Endothelial cell of umbilical vein (primary cell): ENCODE results near the gene SYNGR1. TPM values are rescaled to one million over a fixed set of nuclear protein-coding genes. Genes with fewer than 3 reads are reported as not detected.

Source experiments
- BruUV-seq: library from RNA; stranded (reverse); fragments of 400-500 nt; replicated peaks from 2 replicates; lab custom pipeline; 2021; lab: Mats Ljungman, UMichigan
- CTCF ChIA-PET: fragments of 300-600, 350-600 bp; sonication (Branson Sonifier 250); formaldehyde crosslinking; loops from one replicate; lab custom pipeline; 2021; ENCODE audit warnings: antibody characterized with exemption, inconsistent platforms; lab: Charles Lee
- POLR2A ChIA-PET: fragments of 300-600, 350-600 bp; sonication (Branson Sonifier 250); formaldehyde crosslinking; loops from one replicate; lab custom pipeline; 2021; ENCODE audit warnings: antibody characterized with exemption, inconsistent platforms; lab: Charles Lee
- DNase-seq: peaks from one replicate; pipeline ENCODE4 v3.0.0-alpha.2; 2011; ENCODE audit warnings: low read depth, low spot score
- FAIRE-seq: peaks from 2 replicates; lab custom pipeline; 2011; peaks lifted over from hg19 to GRCh38; lab: Jason Lieb, UNC
- H2AFZ ChIP-seq: 2 replicates; pipeline ENCODE4 v1.6.0; 2012; ENCODE audit warnings: low read depth, low read length, control low read depth, inconsistent platforms
- H3K27ac ChIP-seq: 2 replicates; pipeline ENCODE4 v1.5.1; 2011; ENCODE audit warnings: low read depth, mild to moderate bottlenecking, control low read depth, low read length, moderate library complexity; ENCODE audit not compliant: insufficient read depth
- H3K27me3 ChIP-seq, 2 experiments: 2 replicates each; pipeline versions ENCODE4 v1.6.0 to v1.6.1; 2011; ENCODE audit warnings: low read length in 2 of 2, mixed read lengths in 1 of 2; ENCODE audit not compliant: control insufficient read depth in 2 of 2, insufficient read depth in 2 of 2
- H3K36me3 ChIP-seq, 2 experiments: 2 replicates in 1 of 2; 3 replicates in 1 of 2; pipeline ENCODE4 v1.5.1; 2011; ENCODE audit warnings: low read length in 2 of 2, mild to moderate bottlenecking in 1 of 2, moderate library complexity in 1 of 2; ENCODE audit not compliant: control insufficient read depth in 2 of 2, insufficient read depth in 2 of 2; ENCODE audit errors: extremely low read depth in 1 of 2
- H3K4me1 ChIP-seq: 3 replicates; pipeline ENCODE4 v1.5.1; 2011; ENCODE audit warnings: mild to moderate bottlenecking, low read length; ENCODE audit not compliant: control insufficient read depth, insufficient read depth; ENCODE audit errors: extremely low read depth
- H3K4me2 ChIP-seq: 2 replicates; pipeline ENCODE4 v1.6.1; 2011; ENCODE audit warnings: low read length, control low read depth, mixed read lengths; ENCODE audit not compliant: insufficient read depth
- H3K4me3 ChIP-seq, 3 experiments: fragments of 200-600 bp in 1 of 3; sonication (generic), shearing (Covaris generic) in 1 of 3; replicated peaks in 1 of 3; 2 replicates each; pipeline ENCODE4 v1.5.1; 2011 to 2016; ENCODE audit warnings: control low read depth in 3 of 3, low read length in 3 of 3, mild to moderate bottlenecking in 2 of 3, inconsistent platforms in 1 of 3, low read depth in 1 of 3, moderate library complexity in 1 of 3; ENCODE audit not compliant: insufficient read depth in 1 of 3
- H3K79me2 ChIP-seq: 2 replicates; pipeline ENCODE4 v1.6.0; 2012; ENCODE audit warnings: low read length, inconsistent platforms; ENCODE audit not compliant: control insufficient read depth, insufficient read depth
- H3K9ac ChIP-seq: replicated peaks from 2 replicates; pipeline ENCODE3; 2011; ENCODE audit warnings: low read length, control low read depth; ENCODE audit not compliant: insufficient read depth; ENCODE audit errors: extremely low read depth
- H3K9me1 ChIP-seq: replicated peaks from 3 replicates; pipeline ENCODE4 v1.6.0; 2011; ENCODE audit warnings: mild to moderate bottlenecking, low read length; ENCODE audit not compliant: control insufficient read depth, insufficient read depth; ENCODE audit errors: extremely low read depth
- H3K9me3 ChIP-seq: replicated peaks from 2 replicates; pipeline ENCODE4 v1.5.1; 2012; ENCODE audit warnings: low read length, inconsistent platforms; ENCODE audit not compliant: control insufficient read depth, insufficient read depth
- H4K20me1 ChIP-seq: replicated peaks from 2 replicates; pipeline ENCODE3; 2011; ENCODE audit warnings: mild to moderate bottlenecking, low read length; ENCODE audit not compliant: control insufficient read depth, insufficient read depth; ENCODE audit errors: extremely low read depth
- CTCF ChIP-seq, 2 donors: IDR thresholded peaks; 1 replicate in 1 of 2; 2 replicates in 1 of 2; pipeline ENCODE4 v1.5.1; 2011; ENCODE audit warnings: low read length in 2 of 2, mild to moderate bottlenecking in 2 of 2, moderate library complexity in 2 of 2, control low read depth in 1 of 2, inconsistent platforms in 1 of 2, low read depth in 1 of 2; ENCODE audit not compliant: insufficient read depth in 1 of 2; ENCODE audit errors: extremely low read depth in 1 of 2
- EZH2 ChIP-seq: IDR thresholded peaks from 2 replicates; pipeline ENCODE4 v1.6.1; 2012; ENCODE audit warnings: borderline replicate concordance, low read depth, mild to moderate bottlenecking, moderate library complexity, low read length, inconsistent platforms; ENCODE audit not compliant: severe bottlenecking
- FOS ChIP-seq: IDR thresholded peaks from 2 replicates; pipeline ENCODE4 v1.6.1; 2011; ENCODE audit warnings: mild to moderate bottlenecking, low read length, moderate library complexity, borderline replicate concordance; ENCODE audit not compliant: insufficient read depth
- GATA2 ChIP-seq: IDR thresholded peaks from 2 replicates; pipeline ENCODE4 v1.7.0; 2011; ENCODE audit warnings: low read depth, mild to moderate bottlenecking, moderate library complexity, mixed read lengths, low read length; ENCODE audit not compliant: insufficient read length, insufficient read depth
- JUN ChIP-seq: IDR thresholded peaks from 2 replicates; pipeline ENCODE4 v1.6.1; 2011; ENCODE audit warnings: borderline replicate concordance, low read depth; ENCODE audit not compliant: insufficient read length, insufficient read depth
- MYC ChIP-seq: IDR thresholded peaks from one replicate; pipeline ENCODE4 v1.6.1; 2011; ENCODE audit warnings: mild to moderate bottlenecking, low read depth, low read length
- POLR2A ChIP-seq: IDR thresholded peaks from 2 replicates; pipeline ENCODE4 v1.6.1; 2012; ENCODE audit warnings: low read depth, mild to moderate bottlenecking, control low read depth, low read length
- POLR2AphosphoS5 ChIP-seq: IDR thresholded peaks from 2 replicates; pipeline ENCODE4 v1.6.1; 2012; ENCODE audit warnings: low read depth, mild to moderate bottlenecking, control low read depth, low read length, moderate library complexity; ENCODE audit not compliant: insufficient read depth
- dilution Hi-C: fragments of 300-500 bp; cut with MboI; formaldehyde crosslinking; loops from one replicate; pipeline ENCODE4 v1.15.0; 2019; ENCODE audit warnings: low sequenced_read_pairs; ENCODE audit not compliant: extremely low pct_ligation_motif_present
- intact Hi-C: fragments of 100-400 bp; cut with micrococcal nuclease; formaldehyde crosslinking; loops from one replicate; pipeline ENCODE4 v1.10.0; 2022
- polyA plus RNA-seq, 4 experiments: library from polyadenylated mRNA; depleted of rRNA in 3 of 4; stranded (reverse) in 3 of 4; unstranded in 1 of 4; fragments of >200 nt; gene quantifications; 2 replicates each; pipeline versions ENCODE4 v1.2.1 to v1.2.3, GENCODE V29; 2011 to 2012; ENCODE audit warnings: missing spikeins in 1 of 4
- total RNA-seq: library from RNA; stranded (reverse); gene quantifications from 2 replicates; pipeline ENCODE4 v1.2.3, GENCODE V29; 2021
- TF ChIP-seq, protein P1 (sequence below): IDR thresholded peaks from 2 replicates; pipeline ENCODE4 v1.6.1; 2011; ENCODE audit not compliant: insufficient read depth, insufficient read length

Gene SYNGR1
- total and polyA plus RNA-seq, 2 donors (not counting 3 experiments of a cell fraction or from before 2014, with no cell fraction given) = 3.8 to 10.2 TPM

- intact Hi-C loops = no loop called here
- dilution Hi-C loops = no loop called here
Measured at GRCh38 chr22:39369586-39369985, 19.8 kb downstream of the SYNGR1 start.

More at GRCh38 chr22:39369586-39369985, 19.8 kb downstream of the SYNGR1 start:
- Histone ChIP-seq H3K9ac (no peak overlapping the region), H3K4me3 (no peak overlapping the region), H4K20me1 (no peaks in the 10 kb centered on the region), H3K9me3 (no peaks in the 10 kb centered on the region), H3K27ac (no peak overlapping the region), H3K36me3 (no peaks in the 10 kb centered on the region), H3K27me3 (no peaks in the 10 kb centered on the region), H3K9me1 (no peaks in the 10 kb centered on the region), H3K79me2 (no peaks in the 10 kb centered on the region), H3K4me1 (no peaks in the 10 kb centered on the region), H2AFZ (no peak overlapping the region), H3K4me2 (no peak overlapping the region)
- no peak for DNase-seq
- ChIA-PET CTCF (interaction anchor here (0.9 to 1.7 kb wide), 7 partner anchors 11 to 159 kb away, joined by 3 to 5 read pairs (median 3); partner anchors contain the start of gene TAB1), POLR2A (no interaction called here)
- FAIRE-seq = no peak
- TF ChIP-seq GATA2 (no peak), JUN (no peak), POLR2AphosphoS5 (no peak), POLR2A (no peak), FOS (no peak), MYC (no peak), CTCF (IDR thresholded peaks at IDR 0.05; ENCODE audit: extremely low read depth in 1 of 2, insufficient read depth in 1 of 2, low read depth in 1 of 2, low read length in 2 of 2) (no peak), EZH2 (no peak)
- TF ChIP-seq, protein P1, sequence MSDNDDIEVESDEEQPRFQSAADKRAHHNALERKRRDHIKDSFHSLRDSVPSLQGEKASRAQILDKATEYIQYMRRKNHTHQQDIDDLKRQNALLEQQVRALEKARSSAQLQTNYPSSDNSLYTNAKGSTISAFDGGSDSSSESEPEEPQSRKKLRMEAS = no peak
- BruUV-seq = no TSS peak
